ENCODE data around the gene DEGS1. TPM values are rescaled to one million over a fixed set of nuclear protein-coding genes. Genes with fewer than 3 reads are reported as not detected.
A peak's percentile ranks its signal among the peaks of the same experiment; 100 is the strongest.

Gene DEGS1
- total RNA-seq, 1 donor from 2014 or later = 42.2 TPM

DNA sequence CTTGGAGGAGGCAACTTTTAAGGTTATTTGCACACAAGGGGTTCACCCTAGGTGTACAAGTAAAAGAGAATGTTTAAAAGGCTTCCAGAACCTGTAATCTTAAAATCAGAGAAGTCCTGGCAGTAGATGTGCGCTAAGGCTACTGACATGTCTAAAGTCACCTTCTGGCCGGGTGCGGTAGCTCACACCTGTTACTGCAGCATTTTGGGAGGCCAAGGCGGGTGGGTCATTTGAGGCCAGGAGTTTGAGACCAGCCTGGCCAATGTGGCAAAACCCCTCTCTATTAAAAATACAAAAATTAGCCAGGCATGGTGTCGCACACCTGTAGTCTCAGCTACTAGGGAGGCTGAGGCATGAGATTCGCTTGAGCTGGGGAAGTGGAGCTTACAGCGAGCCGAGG lies 20.3 kb upstream of the DEGS1 start:
- H3K9me3 ChIP-seq (replicated peaks) = no peaks in the 10 kb centered on the region
- H3K4me3 ChIP-seq = no peak overlapping the region
- no peak overlapping the region for H3K27ac ChIP-seq (replicated peaks)
- peaks cover 45% of the 10 kb centered on the region for H3K36me3 ChIP-seq
- H3K27me3 ChIP-seq (ENCODE audit: low read depth) = no peaks in the 10 kb centered on the region
- H3K4me1 ChIP-seq = no peaks in the 10 kb centered on the region
- intact Hi-C loops (cut with micrococcal nuclease) = no loop called here
- DNase-seq = no peak
- TF ChIP-seq, protein P1, sequence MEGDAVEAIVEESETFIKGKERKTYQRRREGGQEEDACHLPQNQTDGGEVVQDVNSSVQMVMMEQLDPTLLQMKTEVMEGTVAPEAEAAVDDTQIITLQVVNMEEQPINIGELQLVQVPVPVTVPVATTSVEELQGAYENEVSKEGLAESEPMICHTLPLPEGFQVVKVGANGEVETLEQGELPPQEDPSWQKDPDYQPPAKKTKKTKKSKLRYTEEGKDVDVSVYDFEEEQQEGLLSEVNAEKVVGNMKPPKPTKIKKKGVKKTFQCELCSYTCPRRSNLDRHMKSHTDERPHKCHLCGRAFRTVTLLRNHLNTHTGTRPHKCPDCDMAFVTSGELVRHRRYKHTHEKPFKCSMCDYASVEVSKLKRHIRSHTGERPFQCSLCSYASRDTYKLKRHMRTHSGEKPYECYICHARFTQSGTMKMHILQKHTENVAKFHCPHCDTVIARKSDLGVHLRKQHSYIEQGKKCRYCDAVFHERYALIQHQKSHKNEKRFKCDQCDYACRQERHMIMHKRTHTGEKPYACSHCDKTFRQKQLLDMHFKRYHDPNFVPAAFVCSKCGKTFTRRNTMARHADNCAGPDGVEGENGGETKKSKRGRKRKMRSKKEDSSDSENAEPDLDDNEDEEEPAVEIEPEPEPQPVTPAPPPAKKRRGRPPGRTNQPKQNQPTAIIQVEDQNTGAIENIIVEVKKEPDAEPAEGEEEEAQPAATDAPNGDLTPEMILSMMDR (IDR thresholded peaks at IDR 0.05; ENCODE audit: borderline replicate concordance) = no peak

DNA sequence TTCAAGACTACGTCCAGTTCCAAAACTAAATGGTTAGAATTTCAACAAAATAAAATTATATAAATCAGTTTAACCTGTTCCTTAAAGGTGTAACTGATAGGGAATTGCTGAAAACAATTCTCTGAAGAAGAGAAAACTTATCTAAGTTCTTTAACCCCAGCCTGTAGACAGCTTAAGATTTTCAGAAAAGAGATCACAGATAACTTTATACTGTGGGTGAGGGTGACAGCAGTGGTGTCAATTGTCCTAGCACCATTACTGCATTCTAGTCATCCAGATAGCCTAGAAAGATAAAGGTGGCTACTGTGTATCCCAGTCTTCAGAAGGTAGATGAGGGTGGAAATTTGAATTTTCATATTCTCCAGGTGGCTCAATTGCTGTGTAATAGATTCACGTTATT lies 19.7 kb upstream of the DEGS1 start:
- Histone ChIP-seq H3K9me3 (replicated peaks) (no peaks in the 10 kb centered on the region), H3K4me3 (no peak overlapping the region), H3K27me3 (ENCODE audit: low read depth) (no peaks in the 10 kb centered on the region), H3K27ac (replicated peaks) (no peak overlapping the region), H3K4me1 (no peaks in the 10 kb centered on the region), H3K36me3 (peaks cover 39% of the 10 kb centered on the region)
- intact Hi-C loops (cut with micrococcal nuclease) = no loop called here
- DNase-seq = no peak
- TF ChIP-seq, protein P1 (IDR thresholded peaks at IDR 0.05; ENCODE audit: borderline replicate concordance) = no peak

DNA sequence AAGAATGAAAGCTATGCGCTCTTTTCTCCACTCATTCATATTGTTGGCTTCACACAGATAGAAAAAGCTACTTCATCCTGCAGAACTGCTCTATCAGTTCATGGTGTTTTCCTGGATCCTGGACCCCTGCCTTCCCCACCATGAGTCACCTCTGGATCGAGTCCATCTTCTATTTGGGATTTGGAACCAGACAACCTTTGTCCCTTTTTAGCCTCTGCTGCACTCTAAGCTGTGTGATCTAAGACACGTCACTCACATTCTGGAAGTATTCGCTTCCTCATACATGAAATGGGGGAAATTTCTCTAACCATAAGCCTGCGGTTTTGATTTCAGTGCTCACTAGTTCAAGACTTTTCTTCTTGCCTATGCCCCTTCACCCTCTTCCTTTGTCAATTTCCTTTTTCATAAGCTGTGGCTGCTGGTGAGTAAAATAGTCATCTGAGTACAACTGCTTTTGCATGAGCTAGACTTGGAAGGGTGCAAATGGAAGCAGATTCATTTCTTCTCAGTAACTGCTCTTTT lies 14.1 kb upstream of the DEGS1 start:
- no peak for DNase-seq
- Histone ChIP-seq H3K4me3 (no peak overlapping the region), H3K27ac (replicated peaks) (peak overlapping the region; percentile 36), H3K4me1 (peaks cover 11% of the 10 kb centered on the region), H3K36me3 (no peaks in the 10 kb centered on the region), H3K27me3 (ENCODE audit: low read depth) (no peaks in the 10 kb centered on the region), H3K9me3 (replicated peaks) (no peaks in the 10 kb centered on the region)
- TF ChIP-seq, protein P1 (IDR thresholded peaks at IDR 0.05; ENCODE audit: borderline replicate concordance) = no peak
- intact Hi-C loops (cut with micrococcal nuclease) = no loop called here

DNA sequence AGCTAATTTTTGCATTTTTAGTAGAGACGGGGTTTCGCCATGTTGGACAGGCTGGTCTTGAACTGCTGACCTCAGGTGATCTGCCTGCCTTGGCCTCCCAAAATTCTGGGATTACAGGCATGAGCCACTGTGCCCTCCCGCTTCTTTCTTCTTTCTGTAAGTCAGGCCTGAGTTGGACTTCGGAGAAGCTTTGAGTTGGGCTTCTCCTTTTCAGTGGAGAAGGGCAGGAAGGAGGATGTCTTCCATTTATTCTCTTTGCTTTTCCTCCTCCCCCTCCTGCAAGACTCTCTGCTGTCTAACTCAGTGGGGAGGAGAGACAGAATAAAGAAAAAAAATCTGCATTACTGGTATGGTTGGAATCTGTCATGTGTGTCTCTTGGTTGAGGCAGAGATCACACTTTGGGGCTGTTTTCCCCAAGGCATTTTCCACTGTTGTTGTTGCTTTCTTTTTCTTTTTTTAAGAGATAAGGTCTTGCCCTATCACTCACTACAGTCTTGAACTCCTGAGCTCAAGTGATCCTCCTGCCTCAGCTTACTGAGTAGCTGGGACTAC lies 13.2 kb upstream of the DEGS1 start:
- Histone ChIP-seq H3K27ac (replicated peaks) (no peak overlapping the region), H3K27me3 (ENCODE audit: low read depth) (no peaks in the 10 kb centered on the region), H3K36me3 (no peaks in the 10 kb centered on the region), H3K4me3 (no peak overlapping the region), H3K4me1 (peaks cover 11% of the 10 kb centered on the region), H3K9me3 (replicated peaks) (no peaks in the 10 kb centered on the region)
- TF ChIP-seq, protein P1 (IDR thresholded peaks at IDR 0.05; ENCODE audit: borderline replicate concordance) = no peak
- intact Hi-C loops (cut with micrococcal nuclease) = no loop called here
- no peak for DNase-seq

DNA sequence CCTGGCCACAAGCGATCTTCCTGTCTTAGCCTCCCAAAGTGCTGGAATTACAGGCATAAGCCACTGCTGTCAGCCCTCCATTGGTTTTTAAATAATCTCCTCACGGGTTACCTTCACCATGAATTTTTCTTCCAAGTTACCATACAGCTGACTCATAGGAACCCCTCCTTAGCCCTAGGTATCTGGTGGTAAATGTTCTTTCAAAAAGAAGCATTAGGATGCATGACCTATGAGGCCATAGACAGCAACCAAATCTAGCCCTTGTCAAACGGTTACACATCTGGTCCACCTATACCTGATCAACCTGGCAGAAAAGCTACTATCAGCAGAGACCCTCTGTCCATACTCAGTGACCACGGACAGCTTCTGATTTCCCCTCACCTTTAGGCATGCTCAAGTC lies 12.7 kb upstream of the DEGS1 start:
- H3K4me1 ChIP-seq = peaks cover 12% of the 10 kb centered on the region
- no peak overlapping the region for H3K4me3 ChIP-seq
- H3K9me3 ChIP-seq (replicated peaks) = no peaks in the 10 kb centered on the region
- intact Hi-C loops (cut with micrococcal nuclease) = no loop called here
- TF ChIP-seq, protein P1 (IDR thresholded peaks at IDR 0.05; ENCODE audit: borderline replicate concordance) = no peak
- H3K27ac ChIP-seq (replicated peaks) = no peak overlapping the region
- DNase-seq = no peak
- H3K36me3 ChIP-seq = no peaks in the 10 kb centered on the region
- H3K27me3 ChIP-seq (ENCODE audit: low read depth) = no peaks in the 10 kb centered on the region

Data from left ventricle myocardium inferior (tissue), 1 donor.